Fibroblast of the aortic adventitia (primary cell): ENCODE data around the gene SYNE1. TPM values are rescaled to one million over a fixed set of nuclear protein-coding genes. Genes with fewer than 3 reads are reported as not detected.

ENCODE experiments used
- DNase-seq: peaks from one replicate; pipeline ENCODE4 v3.0.0-alpha.2; 2010; ENCODE audit warnings: low read depth
- H3K4me3 ChIP-seq: 2 replicates; pipeline ENCODE4 v1.5.1; 2011; ENCODE audit warnings: low read depth, mild to moderate bottlenecking, control low read depth, low read length, moderate library complexity
- CTCF ChIP-seq: IDR thresholded peaks from 2 replicates; pipeline ENCODE4 v1.5.1; 2011; ENCODE audit warnings: mild to moderate bottlenecking, low read length, control low read depth, inconsistent platforms; ENCODE audit not compliant: insufficient read depth
- total RNA-seq: library from RNA; depleted of rRNA; stranded (reverse); fragments of >200 nt; gene quantifications from 2 replicates; pipeline ENCODE4 v1.2.3, GENCODE V29; 2012; ENCODE audit warnings: low replicate concordance

The SYNE1 gene
- total RNA-seq, 1 donor: 193 TPM

GRCh38 chr6:152136449-152136825 is 500.7 kb downstream of the SYNE1 start:
- no peak overlapping the region for H3K4me3 ChIP-seq
- DNase-seq: no peak
- no peak for TF ChIP-seq CTCF

- DNase-seq: no peak
Observed at GRCh38 chr6:152135755-152136448, 501.3 kb downstream of the SYNE1 start.

GRCh38 chr6:152130441-152130840 is 506.7 kb downstream of the SYNE1 start:
- TF ChIP-seq CTCF: no peak
- DNase-seq: peak; percentile 45
- H3K4me3 ChIP-seq: no peak overlapping the region

More at GRCh38 chr6:152135755-152136448, 501.3 kb downstream of the SYNE1 start:
- no peak for TF ChIP-seq CTCF
- H3K4me3 ChIP-seq: no peak overlapping the region

GRCh38 chr6:152129691-152130151 is 507.4 kb downstream of the SYNE1 start:
- H3K4me3 ChIP-seq: peak overlapping the region; percentile 51
- DNase-seq: peak; percentile 75
- no peak for TF ChIP-seq CTCF

- no peak for TF ChIP-seq CTCF
- no peak overlapping the region for H3K4me3 ChIP-seq
- peak; percentile 33 for DNase-seq
Observed at GRCh38 chr6:152127432-152128165, 509.6 kb downstream of the SYNE1 start.

GRCh38 chr6:152124429-152125074 is 512.6 kb downstream of the SYNE1 start:
- H3K4me3 ChIP-seq: no peak overlapping the region
- TF ChIP-seq CTCF: peak; percentile 87
- DNase-seq: peak; percentile 85
